NAMALWA (cell line): ENCODE measurements around the gene BCHE.

Source experiments
- DNase-seq: peaks from one replicate; pipeline ENCODE4 v3.0.0-alpha.2; 2015; ENCODE audit warnings: low spot score

The BCHE gene

GRCh38 chr3:165837058-165837525, at the start of gene BCHE:
Gene BCHE (minus strand): TSS chr3:165837423. CDS start chr3:165831033, 6,390 bp downstream.
- DNase-seq: no peak

- DNase-seq: no peak
Observed at GRCh38 chr3:165885558-165886270, 48.5 kb upstream of the BCHE start.

- no peak for DNase-seq
Observed at GRCh38 chr3:165884518-165884917, 47.3 kb upstream of the BCHE start.

- DNase-seq: no peak
Observed at GRCh38 chr3:165883863-165884478, 46.7 kb upstream of the BCHE start.

GRCh38 chr3:165883117-165883516, 45.9 kb upstream of the BCHE start:
- no peak for DNase-seq

- DNase-seq: no peak
Observed at GRCh38 chr3:165875644-165876043, 38.4 kb upstream of the BCHE start.

GRCh38 chr3:165874663-165875489, 37.7 kb upstream of the BCHE start:
- DNase-seq: peak; percentile 4

GRCh38 chr3:165868088-165868487, 30.9 kb upstream of the BCHE start:
- no peak for DNase-seq

- DNase-seq: no peak
Observed at GRCh38 chr3:165859061-165859460, 21.8 kb upstream of the BCHE start.

- DNase-seq: no peak
Observed at GRCh38 chr3:165855581-165855980, 18.4 kb upstream of the BCHE start.

- peak; percentile 46 for DNase-seq
Observed at GRCh38 chr3:165854696-165855095, 17.5 kb upstream of the BCHE start.

GRCh38 chr3:165852711-165853110, 15.5 kb upstream of the BCHE start:
- DNase-seq: no peak

GRCh38 chr3:165852191-165852590, 15.0 kb upstream of the BCHE start:
- no peak for DNase-seq

GRCh38 chr3:165846056-165846455, 8.8 kb upstream of the BCHE start:
- no peak for DNase-seq

- no peak for DNase-seq
Observed at GRCh38 chr3:165839296-165840076, 2.3 kb upstream of the BCHE start.

GRCh38 chr3:165837801-165838200, 578 bp upstream of the BCHE start:
- no peak for DNase-seq

- DNase-seq: no peak
Observed at GRCh38 chr3:165835431-165835830, 1.8 kb downstream of the BCHE start.

GRCh38 chr3:165830746-165831145, 6.5 kb downstream of the BCHE start:
- DNase-seq: no peak

- DNase-seq: no peak
Observed at GRCh38 chr3:165827883-165828282, 9.3 kb downstream of the BCHE start.

- DNase-seq: no peak
Observed at GRCh38 chr3:165827233-165827632, 10.0 kb downstream of the BCHE start.

GRCh38 chr3:165820671-165821123, 16.5 kb downstream of the BCHE start:
- DNase-seq: no peak

- DNase-seq: no peak
Observed at GRCh38 chr3:165817160-165817709, 20.0 kb downstream of the BCHE start.
